ENCODE results near the gene MDC1. TPM values are rescaled to one million over a fixed set of nuclear protein-coding genes. Genes with fewer than 3 reads are reported as not detected.
A peak's percentile ranks its signal among the peaks of the same experiment; 100 is the strongest.

Gene MDC1
- total and polyA plus RNA-seq, 8 donors = 28.2 to 53.6 (median 48.8) TPM

GRCh38 chr6:30747300-30747687 is 30.2 kb upstream of the MDC1 start:
- DNase-seq = no peak
- no peaks in the 10 kb centered on the region for H3K27me3 ChIP-seq
- TF ChIP-seq CTCF (IDR thresholded peaks at IDR 0.05) = no peak
- no peaks in the 10 kb centered on the region for H3K36me3 ChIP-seq
- no peak overlapping the region for H3K4me3 ChIP-seq
- intact Hi-C loops (cut with DNase I) = loop anchor here in 1 of 2 donors (10.0 kb wide), 1 partner anchor 68 kb away; no protein-coding TSS in a partner anchor
- H3K27ac ChIP-seq = peak overlapping the region in 1 of 2 donors; percentile 50
- H3K9me3 ChIP-seq = no peaks in the 10 kb centered on the region
- peaks cover 4 to 69% of the 10 kb centered on the region in 2 donors for H3K4me1 ChIP-seq
- ATAC-seq = no peak

GRCh38 chr6:30744054-30744805 is 27.1 kb upstream of the MDC1 start, which contains the start of gene IER3:
Gene IER3 (minus strand): TSS chr6:30744547. CDS start chr6:30744518, 29 bp downstream.
- peak within 1 kb of the TSS; percentile 66 to 94 for H3K4me3 ChIP-seq

GRCh38 chr6:30743099-30744053 is 26.3 kb upstream of the MDC1 start:
- Histone ChIP-seq H3K4me1 (peaks cover 16 to 67% of the 10 kb centered on the region in 2 donors), H3K36me3 (peaks cover 0 to 31% of the 10 kb centered on the region in 2 donors), H3K4me3 (peak overlapping the region; percentile 66 to 94), H3K27ac (peak overlapping the region; percentile 96 to 97), H3K27me3 (no peaks in the 10 kb centered on the region), H3K9me3 (no peaks in the 10 kb centered on the region)
- no peak for TF ChIP-seq CTCF (IDR thresholded peaks at IDR 0.05)
- intact Hi-C loops (cut with DNase I) = loop anchor here in 1 of 2 donors (10.0 kb wide), 1 partner anchor 71 kb away; no protein-coding TSS in a partner anchor
- ATAC-seq (peak; percentile 21), DNase-seq (peak in 3 of 4 donors; percentile 46 to 84 (median 63))

More at GRCh38 chr6:30744054-30744805, 27.1 kb upstream of the MDC1 start, which contains the start of gene IER3:
- Histone ChIP-seq H3K36me3 (peaks cover 0 to 23% of the 10 kb centered on the region in 2 donors), H3K4me1 (peaks cover 16 to 67% of the 10 kb centered on the region in 2 donors), H3K27me3 (no peaks in the 10 kb centered on the region), H3K27ac (peak within 1 kb of the TSS; percentile 96 to 97), H3K9me3 (no peaks in the 10 kb centered on the region)
- intact Hi-C loops (cut with DNase I) = loop anchor here in 1 of 2 donors (10.0 kb wide), 1 partner anchor 71 kb away; no protein-coding TSS in a partner anchor
- DNase-seq (peak; percentile 77 to 93 (median 92)), ATAC-seq (peak; percentile 51)
- peak; percentile 48 to 50 for TF ChIP-seq CTCF (IDR thresholded peaks at IDR 0.05)

- no peak for TF ChIP-seq CTCF (IDR thresholded peaks at IDR 0.05)
- ATAC-seq (peak; percentile 89), DNase-seq (peak; percentile 85 to 100 (median 96))
- peak within 1 kb of the TSS; percentile 96 to 97 for H3K27ac ChIP-seq
- H3K36me3 ChIP-seq = peaks cover 0 to 40% of the 10 kb centered on the region in 2 donors
- H3K27me3 ChIP-seq = no peaks in the 10 kb centered on the region
- H3K4me1 ChIP-seq = peaks cover 13 to 67% of the 10 kb centered on the region in 2 donors
- H3K9me3 ChIP-seq = no peaks in the 10 kb centered on the region
- H3K4me3 ChIP-seq = peak within 1 kb of the TSS; percentile 66 to 94
- intact Hi-C loops (cut with DNase I) = loop anchor here in 1 of 2 donors (10.0 kb wide), 1 partner anchor 72 kb away; no protein-coding TSS in a partner anchor
These were observed 25.4 kb upstream of the MDC1 start, which contains the start of gene FLOT1 for GRCh38 chr6:30742316-30743098. Gene FLOT1 (minus strand): TSS chr6:30742687. CDS start chr6:30742189, 498 bp downstream.
